Lung (tissue), 12 donors: ENCODE measurements around the gene EXO1. TPM values are rescaled to one million over a fixed set of nuclear protein-coding genes. Genes with fewer than 3 reads are reported as not detected.

Experiments used
- ATAC-seq: fragments of 200-7000 bp; cut with Tn5 transposase; one replicate; pipeline ENCODE4 v1.9.1; 2020; ENCODE audit warnings: moderate number of reproducible peaks; ENCODE audit not compliant: insufficient read depth, low FRiP score
- DNase-seq, 3 donors: peaks; one replicate each; pipeline ENCODE4 v3.0.0-alpha.2; 2013 to 2017
- H3K27ac ChIP-seq, 2 donors: one replicate each; pipeline ENCODE4 v1.5.1; 2013; ENCODE audit warnings: mild to moderate bottlenecking in 2 of 2, moderate library complexity in 2 of 2, control low read depth in 1 of 2, inconsistent platforms in 1 of 2, low read depth in 1 of 2, low read length in 1 of 2
- H3K27me3 ChIP-seq, 3 donors: one replicate each; pipeline ENCODE4 v1.5.1; 2013; ENCODE audit warnings: low read length in 2 of 3; ENCODE audit not compliant: control insufficient read depth in 3 of 3, insufficient read depth in 3 of 3
- H3K36me3 ChIP-seq, 4 donors: one replicate each; pipeline ENCODE4 v1.5.1; 2013; ENCODE audit warnings: low read length in 4 of 4, mild to moderate bottlenecking in 1 of 4, moderate library complexity in 1 of 4; ENCODE audit not compliant: control insufficient read depth in 4 of 4, insufficient read depth in 4 of 4
- H3K4me1 ChIP-seq, 5 donors: one replicate each; pipeline ENCODE4 v1.5.1; 2013; ENCODE audit warnings: low read length in 5 of 5, mild to moderate bottlenecking in 2 of 5, moderate library complexity in 1 of 5; ENCODE audit not compliant: control insufficient read depth in 5 of 5, insufficient read depth in 5 of 5
- H3K4me3 ChIP-seq: one replicate; pipeline ENCODE4 v1.5.1; 2013; ENCODE audit warnings: mild to moderate bottlenecking, control low read depth, moderate library complexity
- H3K9ac ChIP-seq, 2 donors: one replicate each; pipeline ENCODE4 v1.5.1; 2013; ENCODE audit warnings: low read length in 2 of 2, control low read depth in 1 of 2; ENCODE audit not compliant: insufficient read depth in 1 of 2
- H3K9me3 ChIP-seq, 4 donors: one replicate each; pipeline ENCODE4 v1.5.1; 2013; ENCODE audit warnings: low read length in 3 of 4, mild to moderate bottlenecking in 1 of 4, moderate library complexity in 1 of 4; ENCODE audit not compliant: control insufficient read depth in 4 of 4, insufficient read depth in 3 of 4
- WGBS, 2 donors: extraction: QIAGEN DNeasy Blood & Tissue Kit; methylation state at CpG; one replicate each; pipeline ENCODE4 v1.1.7; 2013; 5-methylcytosine and 5-hydroxymethylcytosine counted together
- polyA plus RNA-seq, 2 donors: library from polyadenylated mRNA; stranded (reverse); fragments of 200-250 nt; gene quantifications; one replicate each; pipeline ENCODE4 v1.2.1, GENCODE V29; 2013
- total RNA-seq, 2 donors: library from RNA; depleted of rRNA in 1 of 2; stranded (reverse); fragments of >200 nt in 1 of 2; gene quantifications; one replicate each; pipeline ENCODE4 v1.2.1, GENCODE V29; 2014 to 2021
- TF ChIP-seq, protein P1 (sequence below): IDR thresholded peaks from 2 replicates; pipeline ENCODE4 v1.5.1; 2012; ENCODE audit warnings: mild to moderate bottlenecking; ENCODE audit errors: control extremely low read depth, extremely low read depth
- donor health status: control.
- donor health status: control.
- donor health status: Bipolar disorder and iron deficiency.
- donor health status: healthy.
- donor health status: DM: yes; HTN: yes; CAD: no.

Gene EXO1
- total and polyA plus RNA-seq, 4 donors: 0.44 to 2.5 (median 0.92) TPM

DNA sequence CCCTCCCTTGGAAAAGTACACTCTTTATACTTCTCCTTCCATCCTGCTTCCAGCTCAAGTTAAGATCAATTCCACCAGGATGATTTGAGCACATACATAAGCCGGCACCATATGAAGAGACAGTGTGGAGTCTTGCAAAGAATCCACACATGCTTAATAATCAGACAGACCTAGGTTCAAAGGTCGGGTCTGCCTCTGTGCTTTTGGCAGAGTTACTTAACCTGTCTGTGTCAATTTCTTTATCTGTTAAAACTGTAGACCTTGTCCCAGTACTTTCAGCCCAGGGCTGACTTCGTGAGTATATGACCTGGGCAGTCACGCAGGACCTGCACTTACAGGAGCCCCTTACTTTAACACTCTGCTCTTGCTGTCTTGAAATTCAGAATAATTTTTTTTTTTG is 79.3 kb downstream of the EXO1 start:
- ATAC-seq (no peak), DNase-seq (no peak)
- Histone ChIP-seq H3K9ac (no peak overlapping the region), H3K9me3 (no peaks in the 10 kb centered on the region), H3K4me3 (no peak overlapping the region), H3K36me3 (no peaks in the 10 kb centered on the region), H3K4me1 (no peaks in the 10 kb centered on the region), H3K27me3 (no peaks in the 10 kb centered on the region), H3K27ac (no peak overlapping the region)
- WGBS, 2 donors: 79 to 95% methylated on average over 4 of the region's 4 CpGs
- TF ChIP-seq, protein P1, sequence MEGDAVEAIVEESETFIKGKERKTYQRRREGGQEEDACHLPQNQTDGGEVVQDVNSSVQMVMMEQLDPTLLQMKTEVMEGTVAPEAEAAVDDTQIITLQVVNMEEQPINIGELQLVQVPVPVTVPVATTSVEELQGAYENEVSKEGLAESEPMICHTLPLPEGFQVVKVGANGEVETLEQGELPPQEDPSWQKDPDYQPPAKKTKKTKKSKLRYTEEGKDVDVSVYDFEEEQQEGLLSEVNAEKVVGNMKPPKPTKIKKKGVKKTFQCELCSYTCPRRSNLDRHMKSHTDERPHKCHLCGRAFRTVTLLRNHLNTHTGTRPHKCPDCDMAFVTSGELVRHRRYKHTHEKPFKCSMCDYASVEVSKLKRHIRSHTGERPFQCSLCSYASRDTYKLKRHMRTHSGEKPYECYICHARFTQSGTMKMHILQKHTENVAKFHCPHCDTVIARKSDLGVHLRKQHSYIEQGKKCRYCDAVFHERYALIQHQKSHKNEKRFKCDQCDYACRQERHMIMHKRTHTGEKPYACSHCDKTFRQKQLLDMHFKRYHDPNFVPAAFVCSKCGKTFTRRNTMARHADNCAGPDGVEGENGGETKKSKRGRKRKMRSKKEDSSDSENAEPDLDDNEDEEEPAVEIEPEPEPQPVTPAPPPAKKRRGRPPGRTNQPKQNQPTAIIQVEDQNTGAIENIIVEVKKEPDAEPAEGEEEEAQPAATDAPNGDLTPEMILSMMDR: no peak

DNA sequence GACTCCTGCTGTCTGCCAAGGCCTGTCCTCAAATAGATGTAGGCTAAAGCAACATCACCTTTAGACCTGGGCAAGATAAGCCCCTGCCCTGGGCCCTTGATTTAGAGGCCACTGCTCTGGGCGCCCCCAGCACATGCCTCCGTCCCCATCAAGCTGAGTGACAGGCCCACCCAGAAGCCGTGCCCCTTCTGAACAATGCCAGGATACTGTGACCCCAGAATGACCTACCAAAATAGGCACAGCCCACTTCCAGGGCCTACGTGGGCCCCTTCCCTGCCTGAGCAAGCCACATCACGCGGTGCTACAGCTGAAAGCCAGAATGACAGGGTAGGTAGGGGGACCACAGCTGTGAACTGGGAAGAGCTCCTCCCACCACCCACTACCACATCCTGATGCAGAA is 84.8 kb downstream of the EXO1 start:
- WGBS, 2 donors: 28 to 62% methylated on average over 6 of the region's 6 CpGs
- H3K27me3 ChIP-seq: no peaks in the 10 kb centered on the region
- H3K4me1 ChIP-seq: no peaks in the 10 kb centered on the region
- TF ChIP-seq, protein P1: no peak
- no peak for DNase-seq
- H3K4me3 ChIP-seq: no peak overlapping the region
- ATAC-seq: no peak
- no peak overlapping the region for H3K9ac ChIP-seq
- H3K27ac ChIP-seq: no peak overlapping the region
- H3K9me3 ChIP-seq: peaks cover 0 to 2% (median 0%) of the 10 kb centered on the region in 4 donors
- H3K36me3 ChIP-seq: no peaks in the 10 kb centered on the region

DNA sequence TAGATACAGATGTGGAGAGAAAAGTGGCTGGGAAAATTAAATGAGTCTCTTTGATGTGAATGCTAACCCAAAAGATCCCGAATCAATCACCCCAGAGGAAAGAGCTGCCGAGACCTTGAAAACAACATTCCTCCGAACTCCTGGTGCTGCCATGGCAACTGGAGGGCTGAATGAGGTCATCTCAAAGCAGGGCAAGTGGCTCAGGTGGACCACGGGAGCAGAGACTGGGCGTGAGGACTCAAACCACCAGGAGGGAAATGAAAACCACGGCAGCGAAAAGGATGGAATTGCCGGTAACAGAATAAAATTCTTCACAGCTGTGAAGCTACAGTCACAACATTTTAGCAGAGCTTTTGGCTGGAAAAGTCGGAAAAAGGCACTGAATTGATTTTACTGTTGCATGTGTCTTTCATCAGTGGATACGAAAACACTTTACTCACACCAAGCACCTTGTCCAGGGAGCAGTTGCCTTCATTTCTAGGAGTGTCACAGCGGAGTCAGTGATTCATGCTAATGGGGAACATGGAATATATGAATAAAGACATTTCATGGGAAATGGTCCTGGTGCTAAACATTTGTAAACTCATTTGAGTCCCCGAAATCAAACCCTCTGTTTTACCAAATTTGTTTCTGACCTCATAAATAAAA is 86.3 kb downstream of the EXO1 start:
- ATAC-seq (no peak), DNase-seq (peak; percentile 26 to 62 (median 48))
- TF ChIP-seq, protein P1: no peak
- no peak overlapping the region for H3K9ac ChIP-seq
- H3K27me3 ChIP-seq: no peaks in the 10 kb centered on the region
- no peak overlapping the region for H3K4me3 ChIP-seq
- no peaks in the 10 kb centered on the region for H3K4me1 ChIP-seq
- WGBS, 2 donors: 37 to 48% methylated on average over 12 of the region's 12 CpGs
- H3K36me3 ChIP-seq: no peaks in the 10 kb centered on the region
- peaks cover 0 to 2% (median 0%) of the 10 kb centered on the region in 4 donors for H3K9me3 ChIP-seq
- no peak overlapping the region for H3K27ac ChIP-seq

DNA sequence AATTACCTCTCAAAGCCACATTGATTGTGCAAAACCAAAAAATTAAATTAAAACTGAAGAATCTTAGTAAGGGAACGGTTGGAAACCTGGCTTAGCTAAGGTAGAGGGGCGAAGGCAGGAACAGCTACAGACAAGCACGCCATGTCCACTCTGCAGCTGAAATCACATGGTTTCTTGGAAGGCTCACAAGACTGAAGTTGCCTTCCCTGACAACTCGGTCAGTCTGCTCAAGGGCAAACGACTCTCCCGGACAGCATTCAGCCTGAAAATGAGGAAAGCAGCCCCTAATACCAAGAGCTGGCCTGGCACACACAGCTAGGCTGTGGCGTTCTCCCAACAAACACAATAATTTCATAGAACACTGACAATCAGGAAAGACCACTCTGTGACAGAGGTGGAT is 86.9 kb downstream of the EXO1 start:
- ATAC-seq (no peak), DNase-seq (peak in 1 of 3 donors; percentile 2)
- H3K36me3 ChIP-seq: no peaks in the 10 kb centered on the region
- 64 to 79% methylated on average over 7 of the region's 7 CpGs for WGBS, 2 donors
- H3K4me1 ChIP-seq: no peaks in the 10 kb centered on the region
- no peak overlapping the region for H3K27ac ChIP-seq
- H3K9ac ChIP-seq: no peak overlapping the region
- TF ChIP-seq, protein P1: no peak
- no peaks in the 10 kb centered on the region for H3K27me3 ChIP-seq
- H3K4me3 ChIP-seq: no peak overlapping the region
- peaks cover 0 to 2% (median 0%) of the 10 kb centered on the region in 4 donors for H3K9me3 ChIP-seq
